HG03571 (cell line): ENCODE results near the gene ABCC4.

Experiments used
- ATAC-seq: cut with Tn5 transposase; IDR thresholded peaks from one replicate; pipeline ENCODE4 v1.9.1; 2021; ENCODE audit not compliant: unreplicated experiment

ABCC4 gene

DNA sequence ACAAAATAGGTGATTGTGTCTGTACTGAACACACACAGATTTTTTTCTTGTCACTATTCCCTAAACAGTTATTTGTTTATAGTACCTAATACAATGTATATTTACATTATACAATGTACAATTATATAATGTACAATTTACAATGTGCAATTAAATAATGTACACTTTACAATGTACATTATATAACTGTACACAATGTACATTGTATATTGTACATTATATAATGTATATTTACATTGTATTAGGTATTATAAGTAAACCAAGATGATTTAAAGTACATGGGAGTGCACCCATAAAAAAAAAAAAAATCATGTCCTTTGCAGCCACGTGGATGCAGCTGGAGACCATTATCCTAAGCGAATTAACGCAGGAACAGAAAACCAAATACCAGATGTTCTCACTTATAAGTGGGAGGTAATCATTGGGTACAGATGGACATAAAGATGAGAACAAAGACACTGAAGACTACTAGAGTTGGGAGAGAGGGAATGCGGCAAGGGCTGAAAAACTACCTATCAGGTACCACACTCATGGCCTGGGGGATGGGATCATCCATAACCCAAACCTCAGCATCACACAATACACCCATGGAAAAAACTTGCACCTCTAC, 68.1 kb downstream of the ABCC4 start:
- no peak for ATAC-seq

DNA sequence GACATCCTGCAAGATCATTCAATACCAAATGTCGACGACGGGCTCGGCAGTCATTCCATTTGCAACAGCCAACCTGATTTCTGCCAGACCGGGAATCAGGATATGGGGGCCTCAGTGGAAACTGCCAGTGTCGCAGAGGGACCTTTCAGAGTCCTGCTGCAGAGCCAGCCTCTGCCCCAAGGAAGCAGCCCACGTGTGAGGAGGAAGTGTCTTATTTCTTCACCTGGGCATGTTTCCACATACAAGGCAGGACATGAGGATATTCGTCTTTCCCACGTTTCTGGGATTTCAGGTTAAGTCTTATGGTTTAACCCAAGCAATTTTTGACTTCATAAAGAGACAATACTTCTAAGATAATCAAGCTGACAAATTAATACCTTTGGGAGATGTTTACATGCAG, 69.9 kb downstream of the ABCC4 start:
- ATAC-seq: no peak

DNA sequence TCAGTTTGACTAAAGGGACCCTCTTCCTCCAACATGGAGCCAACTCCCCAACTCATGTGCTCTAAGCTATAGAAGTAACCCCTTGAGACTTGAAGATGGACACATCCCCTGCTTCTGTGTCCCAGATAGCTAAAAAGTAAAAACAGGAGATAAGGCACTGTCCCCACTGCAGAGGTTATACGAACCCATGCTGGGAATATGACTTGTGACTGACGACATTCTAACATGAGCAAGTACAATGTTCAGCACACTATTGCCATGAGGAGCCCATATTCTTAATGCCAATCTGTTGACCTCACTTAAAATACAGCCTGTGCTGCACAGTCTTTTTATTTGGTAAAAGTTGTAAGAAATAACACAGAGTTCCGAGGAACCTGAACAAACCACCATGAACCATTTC, 71.4 kb downstream of the ABCC4 start:
- no peak for ATAC-seq

DNA sequence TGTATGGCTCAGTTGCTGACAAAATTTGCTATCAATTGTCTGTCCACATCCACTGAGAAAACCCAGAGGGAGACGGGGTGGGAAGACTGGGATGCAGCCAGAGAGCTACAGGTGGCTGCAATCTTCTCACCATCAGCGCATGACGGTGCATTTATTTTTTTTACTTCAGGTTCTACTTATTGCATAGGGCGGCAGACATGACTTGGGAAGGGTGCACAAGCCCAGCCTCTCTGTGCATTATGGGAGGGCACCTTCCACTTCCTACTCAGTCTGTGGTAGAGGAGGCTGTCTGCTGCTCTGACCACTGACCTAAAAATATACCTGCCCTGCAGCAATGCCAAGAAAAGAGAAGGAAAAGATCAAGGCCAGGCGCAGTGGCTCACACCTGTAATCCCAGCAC, 73.1 kb downstream of the ABCC4 start:
- ATAC-seq: no peak

DNA sequence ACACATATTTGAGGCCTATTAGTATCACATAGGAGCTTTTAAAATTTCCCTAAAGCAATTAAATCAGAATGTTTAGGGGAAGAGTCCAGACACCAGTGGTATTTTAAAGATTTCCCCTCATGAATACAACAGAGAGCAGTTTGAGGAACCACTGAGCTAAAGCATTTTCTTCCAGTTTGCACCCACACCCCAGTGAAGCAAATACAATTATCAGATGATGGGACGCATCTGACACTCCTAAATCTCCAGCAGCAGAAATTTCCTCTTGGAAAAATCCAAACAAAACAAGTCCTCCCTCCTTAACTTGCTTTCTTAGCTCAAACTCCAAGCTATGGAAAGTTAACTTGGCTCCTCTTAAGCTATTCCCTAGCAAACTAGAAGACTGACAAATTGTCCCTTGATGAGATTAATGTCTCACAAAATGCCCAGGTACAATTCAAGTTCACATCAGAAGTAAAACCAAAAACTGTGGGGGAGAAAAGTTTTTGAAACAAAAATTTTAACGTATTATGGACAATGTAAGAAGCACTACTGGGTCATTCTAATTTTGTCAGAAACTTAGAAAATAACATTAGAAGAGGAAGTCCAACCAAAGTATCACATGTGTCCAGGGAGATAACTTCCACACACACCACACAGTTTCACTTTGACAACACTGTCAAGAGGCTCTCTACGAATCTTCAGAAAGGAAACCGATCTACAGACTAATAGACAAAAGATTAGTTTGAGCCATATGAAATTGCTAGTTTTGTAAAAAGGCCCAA, 74.1 kb downstream of the ABCC4 start:
- peak; percentile 80 for ATAC-seq

DNA sequence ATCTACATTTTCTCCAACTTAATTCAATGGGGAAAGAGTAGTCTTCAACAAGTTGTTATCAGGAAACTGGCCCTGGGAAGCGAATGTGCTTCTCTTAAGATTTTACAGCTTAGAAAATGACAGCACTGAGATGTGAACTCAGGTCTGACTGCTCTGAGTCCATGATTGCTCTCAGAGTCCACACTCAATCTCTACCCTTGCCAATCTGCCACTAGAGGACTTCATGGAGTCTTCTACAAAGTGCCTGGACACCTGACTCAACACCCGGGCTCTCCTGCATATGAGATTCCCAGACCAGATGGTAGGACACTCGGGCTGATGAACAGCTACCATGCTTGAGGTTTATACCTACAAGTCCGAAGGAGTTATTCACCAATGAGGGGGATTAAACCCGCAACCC, 74.8 kb downstream of the ABCC4 start:
- ATAC-seq: no peak

DNA sequence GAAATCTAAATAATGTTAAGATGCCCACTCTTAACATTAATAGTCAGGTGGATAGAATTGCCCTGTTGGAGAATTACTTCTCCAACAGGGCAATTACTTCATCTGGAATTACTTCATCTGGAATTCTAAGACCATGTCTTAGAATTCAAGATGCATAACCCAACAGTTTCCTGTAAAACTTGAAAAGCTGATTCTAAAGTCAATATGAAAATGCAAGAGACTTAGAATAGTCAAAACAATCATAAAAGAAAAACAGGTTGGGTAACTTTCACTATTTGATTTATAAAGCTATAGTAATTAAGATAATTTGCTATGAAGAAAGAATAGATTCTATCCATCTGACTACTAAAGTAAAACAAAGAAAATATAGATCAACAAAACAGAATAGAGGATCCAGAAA, 75.2 kb downstream of the ABCC4 start:
- no peak for ATAC-seq

DNA sequence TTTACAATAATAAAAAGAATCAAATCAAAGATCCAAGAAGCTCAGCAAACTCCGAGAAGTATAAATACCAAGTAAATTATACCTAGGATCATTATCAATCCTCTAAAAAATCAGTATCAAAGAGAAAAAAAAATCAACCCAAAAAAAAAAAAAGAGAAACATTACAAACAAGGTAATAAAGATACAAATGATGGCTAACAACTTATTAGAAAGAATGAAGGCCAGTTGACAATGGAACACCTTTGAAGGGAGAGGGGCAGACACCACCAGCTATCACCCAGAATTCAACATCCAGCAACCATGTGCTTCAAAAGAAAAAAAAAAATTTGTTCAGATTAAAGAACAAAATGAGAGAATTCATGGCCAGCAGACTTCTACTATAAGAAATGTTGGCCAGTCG, 77.2 kb downstream of the ABCC4 start:
- ATAC-seq: no peak

DNA sequence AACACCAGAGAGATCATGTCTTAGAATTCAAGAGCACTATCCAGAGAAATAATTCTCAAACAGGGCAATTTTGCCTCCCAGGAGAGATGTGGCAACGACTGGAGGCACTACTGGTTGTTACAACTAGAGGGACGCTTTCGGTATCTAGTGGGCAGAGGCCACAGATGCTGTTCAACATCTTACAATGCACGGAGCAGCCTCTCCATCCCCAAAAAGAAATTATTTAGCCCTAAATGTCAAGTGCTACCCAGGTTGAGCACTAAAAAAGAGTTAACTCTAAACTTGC, 78.6 kb downstream of the ABCC4 start:
- no peak for ATAC-seq

DNA sequence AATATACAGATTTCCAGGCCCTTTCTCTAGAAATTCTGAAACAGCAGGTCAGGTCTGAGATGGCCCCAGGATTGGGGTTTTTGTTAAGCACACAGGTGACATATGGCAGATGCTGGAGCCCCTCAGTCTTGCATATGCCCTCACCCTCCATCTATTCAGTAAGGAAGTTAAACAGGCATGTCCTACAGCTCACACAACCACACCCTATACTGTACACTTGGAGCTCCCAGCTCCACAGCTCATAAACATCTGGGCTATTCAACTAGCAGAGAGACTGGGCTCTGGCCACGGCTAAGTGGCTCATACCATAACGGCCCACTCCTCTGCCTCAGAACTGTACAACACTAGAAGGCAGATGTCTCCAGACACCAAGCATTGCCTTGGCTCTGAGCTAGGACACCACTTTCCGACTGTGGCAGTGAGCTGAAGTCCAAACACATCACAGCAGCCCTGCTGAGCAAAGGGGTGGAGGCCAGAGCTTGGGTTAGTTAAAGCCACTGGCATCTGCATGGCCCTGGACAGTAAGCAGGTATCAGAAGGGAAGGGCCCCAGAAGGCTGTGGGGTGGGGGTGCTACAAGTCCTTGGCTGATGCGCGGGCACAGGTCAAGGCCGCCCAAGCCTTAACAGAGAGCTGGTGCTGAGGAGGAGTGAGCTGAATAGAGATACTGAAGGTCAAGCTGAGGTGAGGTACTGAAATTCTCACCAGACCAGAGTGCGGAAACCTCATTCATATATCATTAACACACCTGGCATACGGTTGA, 79.1 kb downstream of the ABCC4 start:
- peak; percentile 67 for ATAC-seq

DNA sequence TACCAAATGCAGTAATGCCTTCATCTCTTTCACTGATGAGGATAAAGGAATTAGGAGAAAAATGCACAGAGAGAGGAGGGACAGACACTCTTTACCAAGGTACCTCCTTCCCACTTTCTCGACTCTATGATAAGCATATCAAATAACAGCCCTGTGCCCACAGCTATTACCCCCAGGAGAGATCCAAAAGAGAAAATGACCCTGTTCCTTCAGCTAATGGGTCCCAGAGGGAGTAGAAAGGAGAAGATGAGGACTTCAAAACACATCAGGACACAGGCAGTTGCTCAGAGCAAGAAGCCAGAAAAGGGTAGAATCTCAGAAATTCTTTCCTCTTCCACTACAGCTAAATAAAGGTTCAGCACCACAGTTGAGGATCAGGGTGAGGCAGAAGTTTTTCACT, 80.6 kb downstream of the ABCC4 start:
- ATAC-seq: no peak

DNA sequence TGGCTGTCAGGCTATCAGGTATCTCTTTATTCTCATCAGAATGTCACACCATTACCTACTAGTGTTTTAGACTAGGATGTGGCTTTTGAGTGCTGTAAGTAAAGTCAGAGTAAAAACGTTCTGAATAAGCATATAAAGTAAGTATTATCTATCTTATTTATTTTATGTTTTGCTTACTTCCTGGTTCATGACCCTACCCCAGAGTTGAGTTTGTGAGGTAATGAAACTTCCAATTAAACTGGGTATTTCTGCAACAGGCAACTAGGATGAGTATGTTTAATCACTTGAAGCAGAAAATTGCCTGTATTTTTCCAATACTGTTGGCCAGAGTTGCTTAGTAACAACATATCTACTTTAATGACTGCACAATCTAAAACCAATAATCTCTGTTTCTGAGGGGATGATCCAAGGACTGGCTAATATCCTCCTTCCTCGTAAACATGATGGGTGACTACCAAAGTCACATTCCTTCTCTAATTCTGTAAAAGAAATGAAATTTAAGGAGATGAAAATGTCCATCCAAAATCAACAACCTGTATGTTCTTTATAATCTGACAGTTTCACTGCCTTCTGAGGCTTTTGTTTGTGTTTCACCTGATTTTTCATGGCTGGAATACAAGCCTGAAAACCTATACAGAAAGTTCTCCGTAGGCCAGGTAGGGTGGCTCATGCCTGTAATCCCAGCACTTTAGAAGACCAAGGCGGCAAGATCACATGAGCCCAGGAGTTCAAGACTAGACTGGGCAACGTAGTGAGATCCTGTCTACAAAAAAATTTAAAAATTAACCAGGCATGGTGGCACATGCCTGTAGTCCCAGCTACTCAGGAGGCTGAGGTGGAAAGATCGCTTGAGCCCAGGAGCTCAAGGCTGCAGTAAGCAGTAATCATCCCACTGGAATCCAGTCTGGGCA, 83.1 kb downstream of the ABCC4 start:
- ATAC-seq: no peak

DNA sequence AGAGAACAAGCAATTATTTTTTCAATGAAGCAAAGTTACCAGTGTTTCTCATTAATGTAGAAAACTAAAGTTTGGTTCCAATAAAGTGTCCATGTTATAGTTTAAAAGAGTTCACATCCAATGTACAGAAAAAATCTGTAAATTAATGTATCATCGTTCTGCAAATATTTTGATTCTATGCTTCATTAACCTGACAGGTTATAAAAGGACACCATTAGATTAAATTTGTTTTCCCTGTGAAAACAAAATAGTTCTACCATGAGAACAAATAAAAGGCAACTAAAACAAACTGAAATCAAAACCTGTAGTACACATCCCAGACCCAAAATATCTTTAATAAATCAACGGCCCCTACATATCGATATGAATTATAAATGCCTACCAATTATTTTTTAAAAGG, 85.1 kb downstream of the ABCC4 start:
- ATAC-seq: no peak

DNA sequence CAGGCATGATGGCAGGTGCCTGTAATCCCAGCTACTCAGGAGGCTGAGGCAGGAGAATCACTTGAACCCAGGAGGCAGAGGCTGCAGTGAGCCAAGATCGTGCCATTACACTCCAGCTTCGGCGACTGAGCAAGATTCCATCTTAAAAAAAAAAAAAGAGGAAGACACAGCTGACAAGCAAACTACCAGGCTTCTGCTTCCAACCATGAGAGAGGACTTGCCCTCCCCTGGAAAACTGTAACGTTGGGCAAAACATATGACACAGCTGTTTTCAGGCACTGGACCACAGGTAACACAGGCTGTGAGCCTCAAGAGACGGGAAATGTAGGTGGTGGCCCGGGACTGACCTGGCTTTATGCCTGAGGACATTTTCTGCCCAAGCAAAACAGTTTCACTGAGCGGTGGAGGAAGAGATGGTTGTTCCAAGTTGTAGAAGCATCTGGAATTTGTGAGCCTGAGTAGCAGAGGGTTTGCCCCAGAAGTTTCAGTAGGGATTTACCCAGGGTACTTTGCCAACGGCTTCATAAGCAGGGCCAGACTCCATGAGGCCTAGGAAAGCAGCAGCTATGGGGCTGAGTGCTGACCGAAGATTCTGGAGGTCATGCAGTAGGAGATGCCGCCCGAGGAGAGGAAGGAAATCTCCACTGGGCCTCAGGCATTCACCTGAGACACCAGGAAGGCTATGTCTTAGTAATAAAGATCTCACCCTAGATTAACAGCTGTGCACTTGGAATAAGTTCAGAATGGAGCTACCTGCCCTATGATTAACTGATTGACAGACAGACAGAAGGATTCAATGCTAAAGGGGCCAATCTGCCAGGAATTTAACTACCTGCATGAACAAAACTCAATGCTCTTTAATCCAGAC, 88.0 kb downstream of the ABCC4 start:
- no peak for ATAC-seq

DNA sequence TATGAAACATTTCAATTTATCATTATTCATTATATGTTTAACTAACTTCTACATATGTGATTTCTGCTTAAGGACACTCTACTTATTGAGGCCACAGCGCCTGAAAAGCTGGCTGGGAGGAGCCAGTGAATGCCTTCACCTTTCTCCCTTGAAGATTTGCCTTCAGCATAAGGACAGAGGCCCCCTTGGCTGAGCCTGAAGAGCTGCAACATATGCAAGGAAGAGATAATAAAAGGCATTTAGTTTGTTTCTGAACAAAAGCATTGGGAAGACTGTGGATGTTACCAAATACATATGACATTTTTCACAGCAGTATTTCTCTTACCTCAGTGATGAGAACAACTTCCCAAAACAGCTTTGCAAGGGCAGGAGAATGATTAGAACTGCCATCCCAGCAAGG, 92.1 kb downstream of the ABCC4 start:
- ATAC-seq: no peak

DNA sequence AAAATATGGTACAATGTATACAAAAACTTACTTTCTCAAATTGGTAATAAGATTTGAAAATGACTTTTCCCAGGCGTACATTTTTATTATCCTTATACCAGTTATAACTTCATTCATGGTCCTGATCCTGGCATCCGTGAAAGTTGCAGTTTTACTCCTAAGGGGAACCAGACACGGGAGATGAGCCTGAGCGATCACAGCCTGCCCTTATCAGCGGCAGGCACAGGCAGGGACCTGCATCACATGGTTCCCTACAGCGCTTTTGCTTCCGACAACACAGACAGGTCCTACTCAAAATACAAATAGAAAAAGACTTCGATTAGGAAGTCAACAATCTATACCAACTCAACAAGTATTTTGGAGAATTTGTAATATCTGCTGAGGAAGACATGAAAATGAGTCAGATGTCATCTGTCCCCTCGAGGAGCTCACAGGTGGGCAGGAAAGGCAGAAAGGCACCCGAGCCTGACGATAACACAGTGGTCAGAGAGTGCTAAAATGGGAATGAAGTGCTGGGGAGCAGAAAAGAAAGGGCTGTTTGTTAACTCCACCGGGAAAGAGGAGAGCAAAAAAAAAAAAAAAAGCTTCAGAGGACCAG, 93.4 kb downstream of the ABCC4 start:
- ATAC-seq: peak; percentile 89

DNA sequence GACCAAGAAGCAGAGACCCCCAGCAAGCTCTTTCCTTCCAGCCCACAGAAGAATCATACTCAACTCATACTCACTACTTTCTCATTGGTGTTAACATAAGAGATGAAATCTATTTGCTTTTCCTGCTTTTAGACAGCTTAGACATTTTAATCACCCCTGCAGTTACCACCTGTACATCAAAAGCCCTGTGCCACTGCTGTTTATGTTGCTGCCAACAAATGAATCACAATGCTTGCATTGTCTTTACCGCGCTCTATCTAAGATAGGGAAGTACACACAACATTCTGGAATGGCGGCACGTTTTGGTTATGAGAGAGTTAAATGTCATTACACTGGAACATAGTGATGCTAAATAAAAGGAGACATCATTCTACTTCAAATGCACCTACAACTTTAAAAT, 95.1 kb downstream of the ABCC4 start:
- no peak for ATAC-seq

DNA sequence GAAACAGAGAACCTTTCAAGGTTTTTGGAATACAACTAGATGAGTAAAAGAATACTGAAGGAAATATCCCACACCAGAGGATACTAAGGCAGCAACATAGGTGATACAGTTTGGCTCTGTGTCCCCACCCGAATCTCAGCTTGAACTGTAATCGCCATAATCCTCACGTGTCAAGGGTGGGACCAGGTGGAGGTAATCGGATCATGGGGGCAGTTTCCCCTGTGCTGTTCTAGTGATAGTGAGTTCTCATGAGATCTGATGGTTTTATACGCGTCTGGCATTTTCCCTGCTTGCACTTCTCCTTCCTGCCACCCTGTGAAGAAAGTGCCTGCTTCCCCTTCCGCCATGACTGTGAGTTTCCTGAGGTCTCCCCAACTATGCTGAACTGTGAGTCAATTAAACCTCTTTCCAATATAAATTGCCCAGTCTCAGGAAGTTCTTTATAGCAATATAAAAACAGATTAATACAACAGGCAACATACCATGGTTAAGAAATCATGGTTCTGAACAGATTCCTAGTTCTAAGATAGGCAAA, 97.0 kb downstream of the ABCC4 start:
- ATAC-seq: no peak

DNA sequence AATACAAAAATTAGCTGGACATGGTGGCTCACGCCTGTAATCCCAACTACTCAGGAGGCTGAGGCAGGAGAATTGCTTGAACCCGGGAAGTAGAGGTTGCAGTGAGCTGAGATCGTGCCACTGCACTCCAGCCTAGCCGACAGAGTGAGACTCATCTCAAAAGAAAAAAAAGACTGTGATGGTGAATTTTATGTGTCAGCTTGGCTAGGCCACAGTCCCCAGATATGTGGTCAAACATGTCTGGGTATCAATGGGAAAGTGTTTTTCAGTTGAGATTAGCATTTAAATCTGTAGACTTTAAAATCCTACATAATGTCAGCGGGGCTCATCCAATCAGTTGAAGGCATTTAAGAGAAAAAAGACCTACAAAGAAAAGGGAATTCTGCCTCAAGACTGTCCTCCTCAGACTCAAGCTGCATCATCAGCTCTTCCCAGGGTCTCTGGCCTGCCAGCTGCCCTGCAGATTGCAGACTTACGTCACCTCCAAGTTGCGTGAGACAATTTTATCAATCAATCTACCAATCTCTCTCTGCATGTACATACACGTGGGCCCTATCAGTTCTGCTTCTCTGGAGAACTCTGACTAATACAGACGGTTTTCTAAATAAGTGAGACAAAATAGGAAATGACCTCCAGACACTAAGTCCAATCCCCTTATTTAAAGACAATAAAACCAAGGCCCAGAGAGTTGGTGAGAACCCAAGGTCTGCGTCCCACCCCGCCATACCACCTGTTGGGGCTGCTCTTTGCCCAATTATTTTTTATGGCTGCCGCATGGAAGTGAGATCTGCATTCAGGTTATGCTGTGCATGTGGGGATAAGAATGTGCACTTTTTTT, 99.2 kb downstream of the ABCC4 start:
- ATAC-seq: no peak
